PC-3 (cell line): ENCODE results near the gene FBXO48. TPM values are rescaled to one million over a fixed set of nuclear protein-coding genes. Genes with fewer than 3 reads are reported as not detected.

ENCODE experiments used
- ATAC-seq: fragments of 200-7000 bp; cut with Tn5 transposase; 2 replicates; pipeline ENCODE4 v1.9.1; 2020; ENCODE audit warnings: mild to moderate bottlenecking, moderate library complexity
- BruUV-seq: library from RNA; stranded (reverse); fragments of 400-500 nt; replicated peaks from 2 replicates; lab custom pipeline; 2021; lab: Mats Ljungman, UMichigan
- CTCF ChIA-PET: fragments of 300-600 bp; sonication (Branson Sonifier 250); formaldehyde crosslinking; loops from one replicate; lab custom pipeline; 2022; ENCODE audit warnings: antibody characterized with exemption; lab: Charles Lee
- POLR2A ChIA-PET: fragments of 300-600 bp; sonication (Branson Sonifier 250); formaldehyde crosslinking; loops from one replicate; lab custom pipeline; 2022; ENCODE audit warnings: antibody characterized with exemption; ENCODE audit not compliant: unreplicated experiment; lab: Charles Lee
- DNase-seq: peaks from one replicate; pipeline ENCODE4 v3.0.0-alpha.2; 2015
- H2AFZ ChIP-seq: fragments of 300-600 bp; sonication (generic); 2 replicates; pipeline ENCODE4 v1.6.0; 2016; ENCODE audit warnings: antibody characterized with exemption, low read length
- H3F3A ChIP-seq: fragments of 300-600 bp; sonication (generic); one replicate; pipeline ENCODE4 v1.6.0; 2017; ENCODE audit warnings: antibody characterized with exemption, low read length, control low read depth, mild to moderate bottlenecking; ENCODE audit not compliant: unreplicated experiment
- H3K27ac ChIP-seq: fragments of 300-600 bp; sonication (generic); 2 replicates; pipeline ENCODE4 v1.5.1; 2016; ENCODE audit warnings: mild to moderate bottlenecking, low read length
- H3K27me3 ChIP-seq: fragments of 300-600 bp; sonication (generic); 2 replicates; pipeline ENCODE4 v1.6.1; 2016; ENCODE audit warnings: low read length, mixed read lengths
- H3K36me3 ChIP-seq: fragments of 300-600 bp; sonication (generic); 2 replicates; pipeline ENCODE4 v1.6.1; 2016; ENCODE audit warnings: low read depth, mixed run types, low read length, mixed read lengths
- H3K4me1 ChIP-seq: fragments of 300-600 bp; sonication (generic); 2 replicates; pipeline ENCODE4 v1.5.1; 2016; ENCODE audit warnings: low read length; ENCODE audit not compliant: insufficient read depth
- H3K4me2 ChIP-seq: fragments of 300-600 bp; sonication (generic); 2 replicates; pipeline ENCODE4 v1.6.0; 2016; ENCODE audit warnings: low read length
- H3K4me3 ChIP-seq: fragments of 300-600 bp; sonication (generic); 2 replicates; pipeline ENCODE4 v1.5.1; 2016; ENCODE audit warnings: mild to moderate bottlenecking, low read length, mixed read lengths
- H3K79me2 ChIP-seq: fragments of 300-600 bp; sonication (generic); 2 replicates; pipeline ENCODE4 v1.6.1; 2017; ENCODE audit warnings: low read length, mixed read lengths
- H3K9ac ChIP-seq: fragments of 300-600 bp; sonication (generic); 2 replicates; pipeline ENCODE4 v1.6.0; 2016; ENCODE audit warnings: mild to moderate bottlenecking, low read length
- H3K9me2 ChIP-seq: fragments of 300-600 bp; sonication (generic); replicated peaks from 2 replicates; pipeline ENCODE4 v1.6.1; 2016; ENCODE audit warnings: mixed run types, low read length, mixed read lengths
- H3K9me3 ChIP-seq: fragments of 300-600 bp; sonication (generic); 2 replicates; pipeline ENCODE4 v1.6.1; 2016; ENCODE audit warnings: low read length, mixed read lengths
- H4K20me1 ChIP-seq: fragments of 300-600 bp; sonication (generic); 2 replicates; pipeline ENCODE4 v1.6.1; 2016; ENCODE audit warnings: low read length, mixed read lengths
- CTCF ChIP-seq: fragments of 300-600 bp; sonication (generic); conservative IDR thresholded peaks from 2 replicates; pipeline ENCODE4 v1.5.1; 2017; ENCODE audit warnings: antibody characterized with exemption, low read depth, mild to moderate bottlenecking, low read length
- EZH2 ChIP-seq: fragments of 300-600 bp; sonication (generic); IDR thresholded peaks from one replicate; pipeline ENCODE4 v1.6.1; 2017; ENCODE audit warnings: antibody characterized with exemption, mild to moderate bottlenecking, low read length; ENCODE audit not compliant: unreplicated experiment
- EZH2phosphoT487 ChIP-seq: fragments of 300-600 bp; sonication (generic); IDR thresholded peaks from 2 replicates; pipeline ENCODE4 v1.6.1; 2018; ENCODE audit warnings: mild to moderate bottlenecking, antibody characterized with exemption, low read length, borderline replicate concordance
- intact Hi-C: fragments of 100-400 bp; cut with micrococcal nuclease; formaldehyde crosslinking; loops from 2 replicates; pipeline ENCODE4 v1.9.0; 2023
- total RNA-seq: library from RNA; depleted of rRNA; stranded (reverse); fragments of >200 nt; gene quantifications from 2 replicates; pipeline ENCODE4 v1.2.3, GENCODE V29; 2014

The FBXO48 gene
- total RNA-seq, 1 experiment from 2014 or later, result 0.91 TPM

GRCh38 chr2:68506170-68506569 lies 39.1 kb upstream of the FBXO48 start:
- Histone ChIP-seq H3K27ac (no peak overlapping the region), H3K9me2 (no peaks in the 10 kb centered on the region), H3F3A (no peaks in the 10 kb centered on the region), H3K27me3 (no peaks in the 10 kb centered on the region), H3K9ac (no peak overlapping the region), H2AFZ (no peak overlapping the region), H3K36me3 (no peaks in the 10 kb centered on the region), H3K79me2 (no peaks in the 10 kb centered on the region), H3K4me3 (no peak overlapping the region), H3K4me1 (no peaks in the 10 kb centered on the region), H4K20me1 (no peaks in the 10 kb centered on the region), H3K4me2 (no peak overlapping the region), H3K9me3 (no peaks in the 10 kb centered on the region)
- CTCF ChIA-PET, result no interaction called here
- TF ChIP-seq CTCF (no peak), EZH2 (no peak), EZH2phosphoT487 (no peak)
- intact Hi-C loops, result no loop called here
- ATAC-seq (no peak), DNase-seq (no peak)
- no TSS peak for BruUV-seq
- POLR2A ChIA-PET, result no interaction called here

DNA sequence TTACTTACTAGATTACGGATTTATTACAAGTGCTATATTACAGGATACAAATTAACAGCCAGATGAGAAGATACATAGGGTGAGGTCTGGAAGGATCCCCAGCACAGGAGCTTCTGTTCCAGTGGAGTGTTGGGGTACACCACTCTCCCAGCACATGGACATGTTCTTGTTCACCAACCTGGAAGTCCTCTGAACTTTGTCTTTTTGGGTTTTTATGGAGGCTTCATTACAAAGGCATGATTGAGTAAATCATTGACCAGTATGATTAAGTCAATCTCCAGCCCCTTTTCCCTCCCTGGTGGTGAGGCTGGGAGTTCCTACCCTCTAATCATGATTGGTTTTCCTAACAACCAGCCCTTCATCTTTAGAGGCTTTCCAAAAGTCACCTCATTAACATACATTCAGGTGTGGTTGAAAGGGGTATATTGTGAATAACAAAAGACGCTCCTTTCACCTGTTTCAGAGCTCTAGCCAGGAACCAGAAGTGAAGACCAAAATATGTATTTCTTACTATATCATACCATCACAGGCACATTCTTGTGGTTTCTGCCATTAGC lies 38.6 kb upstream of the FBXO48 start:
- TF ChIP-seq EZH2 (no peak), EZH2phosphoT487 (no peak), CTCF (no peak)
- ChIA-PET CTCF (no interaction called here), POLR2A (no interaction called here)
- Histone ChIP-seq H3K27me3 (no peaks in the 10 kb centered on the region), H3K4me3 (no peak overlapping the region), H4K20me1 (no peaks in the 10 kb centered on the region), H3K79me2 (no peaks in the 10 kb centered on the region), H3K36me3 (no peaks in the 10 kb centered on the region), H3K9ac (no peak overlapping the region), H3K9me3 (no peaks in the 10 kb centered on the region), H3K9me2 (no peaks in the 10 kb centered on the region), H3K4me2 (no peak overlapping the region), H3K27ac (no peak overlapping the region), H2AFZ (no peak overlapping the region), H3K4me1 (no peaks in the 10 kb centered on the region), H3F3A (no peaks in the 10 kb centered on the region)
- no peak for DNase-seq
- intact Hi-C loops, result no loop called here
- BruUV-seq, result no TSS peak
- no peak for ATAC-seq

GRCh38 chr2:68501768-68502167 lies 34.7 kb upstream of the FBXO48 start:
- Histone ChIP-seq H3K27ac (no peak overlapping the region), H3K9me2 (no peaks in the 10 kb centered on the region), H3K79me2 (no peaks in the 10 kb centered on the region), H3K4me3 (no peak overlapping the region), H3K9ac (no peak overlapping the region), H4K20me1 (no peaks in the 10 kb centered on the region), H3K36me3 (no peaks in the 10 kb centered on the region), H2AFZ (no peak overlapping the region), H3K4me1 (no peaks in the 10 kb centered on the region), H3F3A (no peaks in the 10 kb centered on the region), H3K4me2 (no peak overlapping the region), H3K9me3 (no peaks in the 10 kb centered on the region), H3K27me3 (no peaks in the 10 kb centered on the region)
- intact Hi-C loops, result no loop called here
- no peak for TF ChIP-seq EZH2phosphoT487
- TF ChIP-seq CTCF, result no peak
- no peak for TF ChIP-seq EZH2
- POLR2A ChIA-PET, result no interaction called here
- DNase-seq (no peak), ATAC-seq (no peak)
- no TSS peak for BruUV-seq
- CTCF ChIA-PET, result no interaction called here
